ENCODE data around the gene NACC2.

NACC2 gene

GRCh38 chr9:136020206-136020605 lies 74.9 kb downstream of the NACC2 start:
- no peak for DNase-seq

- DNase-seq = no peak
These were observed 75.4 kb downstream of the NACC2 start for GRCh38 chr9:136019681-136020060.

GRCh38 chr9:136019041-136019680 lies 75.9 kb downstream of the NACC2 start:
- DNase-seq = no peak

- no peak for DNase-seq
These were observed 76.6 kb downstream of the NACC2 start for GRCh38 chr9:136018257-136019031.

- DNase-seq = no peak
These were observed 77.5 kb downstream of the NACC2 start for GRCh38 chr9:136017289-136018190.

GRCh38 chr9:136016572-136017288 lies 78.4 kb downstream of the NACC2 start:
- peak; percentile 28 for DNase-seq

GRCh38 chr9:136015656-136016571 lies 79.2 kb downstream of the NACC2 start:
- DNase-seq = no peak

- no peak for DNase-seq
These were observed 80.0 kb downstream of the NACC2 start for GRCh38 chr9:136014924-136015633.

- no peak for DNase-seq
These were observed 80.8 kb downstream of the NACC2 start for GRCh38 chr9:136014147-136014923.

GRCh38 chr9:136013524-136014034 lies 81.5 kb downstream of the NACC2 start:
- no peak for DNase-seq

- no peak for DNase-seq
These were observed 82.0 kb downstream of the NACC2 start for GRCh38 chr9:136013116-136013515.

- DNase-seq = no peak
These were observed 82.4 kb downstream of the NACC2 start for GRCh38 chr9:136012651-136013050.

GRCh38 chr9:136011703-136012496 lies 83.2 kb downstream of the NACC2 start:
- DNase-seq = no peak

GRCh38 chr9:136011376-136011702 lies 83.8 kb downstream of the NACC2 start:
- DNase-seq = no peak

- no peak for DNase-seq
These were observed 84.3 kb downstream of the NACC2 start for GRCh38 chr9:136010615-136011361.

- DNase-seq = no peak
These were observed 84.9 kb downstream of the NACC2 start for GRCh38 chr9:136010176-136010575.

GRCh38 chr9:136009516-136009915 lies 85.6 kb downstream of the NACC2 start:
- no peak for DNase-seq

- no peak for DNase-seq
These were observed 86.4 kb downstream of the NACC2 start for GRCh38 chr9:136008693-136008997.
